Natural killer cell (primary cell): ENCODE measurements around the gene NBEAL2. TPM values are rescaled to one million over a fixed set of nuclear protein-coding genes. Genes with fewer than 3 reads are reported as not detected.
A peak's percentile ranks its signal among the peaks of the same experiment; 100 is the strongest.

Experiments
- ATAC-seq, 3 donors: fragments of 150-1000 bp in 2 of 3; fragments of 200-7000 bp in 1 of 3; cut with Tn5 transposase; 1 replicate in 1 of 3; 2 replicates in 2 of 3; pipeline ENCODE4 v1.10.0; 2021; ENCODE audit warnings: mild to moderate bottlenecking in 2 of 3, moderate library complexity in 2 of 3
- DNase-seq, 2 donors: peaks; one replicate each; pipeline versions ENCODE4 v3.0.0 to v3.0.0-alpha.2; 2013 to 2021; ENCODE audit warnings: mixed read lengths in 1 of 2
- H3K27ac ChIP-seq: one replicate; pipeline ENCODE4 v1.5.1; 2013; ENCODE audit warnings: mild to moderate bottlenecking, low read length
- H3K27me3 ChIP-seq: one replicate; pipeline ENCODE4 v1.6.1; 2013; ENCODE audit warnings: low read length; ENCODE audit not compliant: control insufficient read depth, insufficient read depth
- H3K36me3 ChIP-seq: one replicate; pipeline ENCODE4 v1.6.1; 2013; ENCODE audit warnings: low read length; ENCODE audit not compliant: control insufficient read depth, insufficient read depth
- H3K4me1 ChIP-seq: one replicate; pipeline ENCODE4 v1.6.1; 2013; ENCODE audit warnings: low read length; ENCODE audit not compliant: control insufficient read depth, insufficient read depth
- H3K4me3 ChIP-seq: one replicate; pipeline ENCODE4 v1.5.1; 2013; ENCODE audit warnings: low read length
- H3K9me3 ChIP-seq: one replicate; pipeline ENCODE4 v1.6.1; 2013; ENCODE audit warnings: low read length; ENCODE audit not compliant: control insufficient read depth, insufficient read depth
- H3K27ac Mint-ChIP-seq, 2 donors: one replicate each; pipeline ENCODE4 v1.8.0; 2022; ENCODE audit warnings: mild to moderate bottlenecking in 2 of 2, mixed read lengths in 2 of 2, moderate library complexity in 1 of 2
- H3K27me3 Mint-ChIP-seq, 2 donors: one replicate each; pipeline ENCODE4 v1.8.0; 2022; ENCODE audit warnings: low read depth in 2 of 2, mixed read lengths in 2 of 2
- H3K36me3 Mint-ChIP-seq: one replicate; pipeline ENCODE4 v1.8.0; 2022; ENCODE audit warnings: mixed read lengths
- H3K4me1 Mint-ChIP-seq, 2 donors: one replicate each; pipeline ENCODE4 v1.8.0; 2022; ENCODE audit warnings: mixed read lengths in 2 of 2
- H3K4me3 Mint-ChIP-seq: one replicate; pipeline ENCODE4 v1.8.0; 2022; ENCODE audit warnings: mild to moderate bottlenecking, moderate library complexity, mixed read lengths
- H3K9me3 Mint-ChIP-seq, 2 donors: one replicate each; pipeline ENCODE4 v1.8.0; 2022; ENCODE audit warnings: mixed read lengths in 2 of 2
- WGBS: methylation state at CpG from one replicate; pipeline ENCODE4 v1.1.7; 2013; ENCODE audit warnings: missing lambda C conversion rate; ENCODE audit not compliant: insufficient coverage; 5-methylcytosine and 5-hydroxymethylcytosine counted together
- intact Hi-C: fragments of 100-400 bp; cut with micrococcal nuclease; formaldehyde crosslinking; loops from one replicate; pipeline ENCODE4 v1.14.2; 2022
- total RNA-seq, 4 donors: library from RNA; stranded (reverse); fragments of 120-200 nt in 1 of 4; gene quantifications; one replicate each; pipeline versions ENCODE4 v1.2.3 to v1.2.4, GENCODE V29; 2013 to 2022
- TF ChIP-seq, protein P1 (sequence below): fragments of 200-600 bp; IDR thresholded peaks from one replicate; pipeline ENCODE4 v1.8.0; 2022; ENCODE audit warnings: antibody characterized with exemption

The NBEAL2 gene
- total RNA-seq, 3 donors from 2014 or later (not counting 1 experiment from before 2014, with no cell fraction given) = 453 to 536 (median 532) TPM

DNA sequence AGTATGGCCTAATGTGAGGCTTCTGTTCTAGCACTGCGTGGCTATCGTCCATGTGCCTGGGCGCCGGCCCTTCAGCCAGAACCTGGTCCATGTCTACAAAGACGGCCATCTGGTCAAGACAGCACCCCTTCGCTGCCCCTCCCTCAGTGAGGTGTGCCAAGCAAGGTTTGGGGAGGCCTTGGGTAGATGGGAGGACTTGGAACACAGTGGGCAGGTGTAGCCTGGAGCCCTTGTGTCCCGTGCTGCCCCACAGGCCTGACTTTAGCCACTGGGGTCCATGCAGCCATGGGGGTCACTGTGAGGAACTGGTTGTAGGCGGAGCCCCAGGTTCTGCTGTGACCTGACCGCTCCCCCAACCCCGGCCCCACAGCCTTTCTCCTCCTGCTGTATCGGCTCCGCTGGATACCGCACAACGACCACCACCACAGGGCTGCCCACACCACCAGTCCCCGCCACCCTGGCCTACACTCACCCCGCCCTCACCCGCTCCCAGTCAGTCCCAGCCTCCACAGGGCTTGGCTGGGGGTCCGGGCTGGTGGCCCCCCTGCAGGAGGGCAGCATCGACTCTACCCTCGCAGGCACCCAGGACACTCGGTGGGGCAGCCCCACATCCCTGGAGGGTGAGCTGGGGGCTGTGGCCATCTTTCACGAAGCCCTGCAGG is 16.6 kb downstream of the NBEAL2 start:
- Mint-ChIP-seq H3K4me3 (no peak overlapping the region), H3K36me3 (no peaks in the 10 kb centered on the region), H3K4me1 (peaks cover 22 to 43% of the 10 kb centered on the region in 2 donors), H3K27ac (no peak overlapping the region), H3K9me3 (no peaks in the 10 kb centered on the region), H3K27me3 (no peaks in the 10 kb centered on the region)
- WGBS = 94% methylated on average over 22 of the region's 22 CpGs
- peaks cover 92% of the 10 kb centered on the region for H3K36me3 ChIP-seq
- ATAC-seq (no peak), DNase-seq (no peak)
- H3K4me1 ChIP-seq = peaks cover 38% of the 10 kb centered on the region
- no peaks in the 10 kb centered on the region for H3K9me3 ChIP-seq
- TF ChIP-seq, protein P1, sequence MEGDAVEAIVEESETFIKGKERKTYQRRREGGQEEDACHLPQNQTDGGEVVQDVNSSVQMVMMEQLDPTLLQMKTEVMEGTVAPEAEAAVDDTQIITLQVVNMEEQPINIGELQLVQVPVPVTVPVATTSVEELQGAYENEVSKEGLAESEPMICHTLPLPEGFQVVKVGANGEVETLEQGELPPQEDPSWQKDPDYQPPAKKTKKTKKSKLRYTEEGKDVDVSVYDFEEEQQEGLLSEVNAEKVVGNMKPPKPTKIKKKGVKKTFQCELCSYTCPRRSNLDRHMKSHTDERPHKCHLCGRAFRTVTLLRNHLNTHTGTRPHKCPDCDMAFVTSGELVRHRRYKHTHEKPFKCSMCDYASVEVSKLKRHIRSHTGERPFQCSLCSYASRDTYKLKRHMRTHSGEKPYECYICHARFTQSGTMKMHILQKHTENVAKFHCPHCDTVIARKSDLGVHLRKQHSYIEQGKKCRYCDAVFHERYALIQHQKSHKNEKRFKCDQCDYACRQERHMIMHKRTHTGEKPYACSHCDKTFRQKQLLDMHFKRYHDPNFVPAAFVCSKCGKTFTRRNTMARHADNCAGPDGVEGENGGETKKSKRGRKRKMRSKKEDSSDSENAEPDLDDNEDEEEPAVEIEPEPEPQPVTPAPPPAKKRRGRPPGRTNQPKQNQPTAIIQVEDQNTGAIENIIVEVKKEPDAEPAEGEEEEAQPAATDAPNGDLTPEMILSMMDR = no peak
- H3K27me3 ChIP-seq = no peaks in the 10 kb centered on the region
- H3K27ac ChIP-seq = no peak overlapping the region
- intact Hi-C loops = loop anchor here (1.0 kb wide), 1 partner anchor 73 kb away; no protein-coding TSS in a partner anchor
- no peak overlapping the region for H3K4me3 ChIP-seq

DNA sequence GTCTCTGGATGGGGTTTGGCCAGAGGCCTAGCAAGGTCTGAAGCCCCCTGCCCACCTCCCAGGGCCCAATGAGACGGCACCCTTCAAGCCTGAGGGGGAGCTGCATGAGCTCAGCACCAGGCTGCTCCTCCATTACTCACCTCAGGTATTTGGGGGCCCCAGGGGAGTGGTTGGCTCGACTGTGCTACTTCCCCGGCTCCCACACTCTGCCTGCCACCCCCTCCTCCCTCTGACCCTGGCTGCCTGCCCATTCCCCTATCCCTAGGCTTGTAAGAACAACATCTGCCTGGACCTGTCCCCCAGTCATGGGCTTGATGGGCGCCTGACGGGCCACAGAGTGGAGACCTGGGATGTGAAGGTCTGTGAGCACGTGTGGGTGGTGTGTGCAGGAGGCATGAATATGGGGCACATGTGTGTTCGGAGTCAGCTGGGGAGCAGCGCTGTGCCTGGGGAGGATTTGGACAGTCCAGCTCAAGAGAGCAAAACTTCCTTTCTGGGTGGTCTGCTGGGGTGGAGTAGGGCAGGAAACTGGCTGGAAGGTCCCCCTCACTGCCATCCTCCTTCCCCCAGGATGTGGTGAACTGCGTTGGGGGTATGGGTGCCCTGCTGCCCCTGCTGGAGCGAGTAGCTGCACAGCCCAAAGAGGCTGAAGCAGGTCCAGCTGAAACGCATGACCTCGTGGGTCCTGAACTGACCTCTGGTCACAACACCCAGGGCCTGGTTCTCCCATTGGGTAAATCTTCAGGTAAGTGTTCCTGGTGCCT is 17.4 kb downstream of the NBEAL2 start:
- Histone ChIP-seq H3K36me3 (peaks cover 93% of the 10 kb centered on the region), H3K4me1 (peaks cover 41% of the 10 kb centered on the region), H3K9me3 (no peaks in the 10 kb centered on the region), H3K27me3 (no peaks in the 10 kb centered on the region), H3K4me3 (no peak overlapping the region), H3K27ac (no peak overlapping the region)
- Mint-ChIP-seq H3K4me3 (no peak overlapping the region), H3K27me3 (no peaks in the 10 kb centered on the region), H3K9me3 (no peaks in the 10 kb centered on the region), H3K27ac (peak overlapping the region; percentile 64 to 72), H3K36me3 (no peaks in the 10 kb centered on the region), H3K4me1 (peaks cover 30 to 42% of the 10 kb centered on the region in 2 donors)
- TF ChIP-seq, protein P1 = no peak
- 65% methylated on average over 12 of the region's 12 CpGs for WGBS
- no peak for DNase-seq
- ATAC-seq = no peak
- intact Hi-C loops = loop anchor here (1.0 kb wide), 1 partner anchor 74 kb away; no protein-coding TSS in a partner anchor

DNA sequence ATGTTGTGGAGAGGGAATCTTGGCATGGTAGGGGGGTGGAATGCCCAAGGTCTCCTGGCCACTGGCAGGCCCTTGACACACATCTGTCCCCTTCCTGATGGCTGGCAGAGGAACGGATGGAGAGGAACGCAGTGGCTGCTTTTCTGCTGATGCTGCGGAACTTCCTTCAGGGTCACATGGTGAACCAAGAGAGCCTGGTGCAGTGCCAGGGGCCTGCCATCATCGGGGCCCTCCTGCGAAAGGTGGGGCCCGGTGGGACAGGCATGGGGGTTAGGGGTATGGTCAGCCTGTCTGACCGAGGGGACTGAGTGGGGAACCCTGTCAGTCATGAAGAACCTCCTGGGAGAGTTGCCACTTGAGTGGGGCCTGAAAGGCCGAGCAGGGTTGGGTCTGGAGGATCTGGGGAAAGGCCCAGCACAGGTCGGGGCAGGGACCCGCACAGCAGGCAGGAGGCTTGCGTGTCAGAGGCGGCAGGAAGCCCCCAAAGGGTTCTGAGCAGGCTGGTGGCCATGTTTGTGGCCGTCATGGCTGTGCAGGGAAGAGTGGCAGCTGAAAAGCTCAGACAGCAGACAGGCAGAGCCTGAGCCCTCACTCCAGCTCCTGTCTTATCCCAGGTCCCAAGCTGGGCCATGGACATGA is 18.1 kb downstream of the NBEAL2 start:
- ATAC-seq (no peak), DNase-seq (no peak)
- Histone ChIP-seq H3K27ac (no peak overlapping the region), H3K4me1 (peaks cover 42% of the 10 kb centered on the region), H3K4me3 (no peak overlapping the region), H3K27me3 (no peaks in the 10 kb centered on the region), H3K36me3 (peaks cover 95% of the 10 kb centered on the region), H3K9me3 (no peaks in the 10 kb centered on the region)
- 77% methylated on average over 13 of the region's 13 CpGs for WGBS
- intact Hi-C loops = no loop called here
- TF ChIP-seq, protein P1 = no peak
- no peaks in the 10 kb centered on the region for H3K36me3 Mint-ChIP-seq
- H3K27ac Mint-ChIP-seq = peak overlapping the region; percentile 64 to 72
- no peak overlapping the region for H3K4me3 Mint-ChIP-seq
- peaks cover 30 to 36% of the 10 kb centered on the region in 2 donors for H3K4me1 Mint-ChIP-seq
- no peaks in the 10 kb centered on the region for H3K9me3 Mint-ChIP-seq
- no peaks in the 10 kb centered on the region for H3K27me3 Mint-ChIP-seq
